Adrenal gland (tissue), 12 donors: Measurements from ENCODE around the gene ITGB6. TPM values are rescaled to one million over a fixed set of nuclear protein-coding genes. Genes with fewer than 3 reads are reported as not detected.

Experiments
- DNase-seq, 7 donors: peaks; one replicate each; pipeline ENCODE4 v3.0.0-alpha.2; 2019 to 2020
- H3K27ac ChIP-seq, 5 donors: fragments of 200-600 bp; sonication (generic) in 4 of 5; 1 replicate in 3 of 5; 2 replicates in 2 of 5; pipeline versions ENCODE4 v1.5.1 to v1.8.0; 2016 to 2020; ENCODE audit warnings: mild to moderate bottlenecking in 1 of 5
- H3K27me3 ChIP-seq: fragments of 200-600 bp; 2 replicates; pipeline ENCODE4 v1.8.0; 2021
- H3K36me3 ChIP-seq, 2 donors: fragments of 200-600 bp; replicated peaks in 1 of 2; 1 replicate in 1 of 2; 2 replicates in 1 of 2; pipeline versions ENCODE4 v1.5.1 to v1.8.0; 2018 to 2022
- H3K4me1 ChIP-seq, 2 donors: fragments of 200-600 bp; replicated peaks in 1 of 2; 1 replicate in 1 of 2; 2 replicates in 1 of 2; pipeline versions ENCODE4 v1.5.1 to v1.8.0; 2018 to 2021
- H3K4me3 ChIP-seq, 4 donors: fragments of 200-600 bp; sonication (generic) in 3 of 4; one replicate each; pipeline ENCODE4 v1.5.1; 2016 to 2018
- H3K9me3 ChIP-seq, 3 donors: fragments of 200-600 bp; sonication (generic) in 1 of 3; replicated peaks in 1 of 3; 1 replicate in 2 of 3; 2 replicates in 1 of 3; pipeline versions ENCODE4 v1.5.1 to v1.8.0; 2016 to 2021
- CTCF ChIP-seq, 6 experiments: fragments of 450-650 bp in 4 of 6; fragments of 200-600 bp in 2 of 6; sonication (generic) in 1 of 6; IDR thresholded peaks; 1 replicate in 5 of 6; 2 replicates in 1 of 6; pipeline versions ENCODE4 v1.5.1 to v1.8.0; 2016 to 2021; ENCODE audit warnings: antibody characterized with exemption in 6 of 6, mild to moderate bottlenecking in 2 of 6, moderate library complexity in 1 of 6
- POLR2A ChIP-seq, 2 donors: fragments of 450-650 bp; IDR thresholded peaks; one replicate each; pipeline ENCODE4 v1.6.1; 2017; ENCODE audit warnings: antibody characterized with exemption in 2 of 2, mild to moderate bottlenecking in 2 of 2, moderate library complexity in 1 of 2
- WGBS, 4 donors: extraction: QIAGEN DNeasy Blood & Tissue Kit in 2 of 4; methylation state at CpG; one replicate each; pipeline versions ENCODE4 v1.1.5 to v1.1.7; 2013 to 2017; 5-methylcytosine and 5-hydroxymethylcytosine counted together
- intact Hi-C, 2 donors: fragments of 100-400 bp; cut with DNase I; formaldehyde crosslinking; loops; one replicate each; pipeline versions ENCODE4 v1.14.1 to v1.15.0; 2022 to 2023
- polyA plus RNA-seq, 3 donors: library from polyadenylated mRNA; stranded (reverse); fragments of 200-250 nt in 2 of 3; fragments of 350-450 nt in 1 of 3; fragmentation: Illumina TruSeq in 1 of 3; extraction: RNeasy Lipid Tissue Mini Kit (QIAGEN cat#74804) in 1 of 3; gene quantifications; one replicate each; pipeline ENCODE4 v1.2.3, GENCODE V29; 2013 to 2014
- total RNA-seq, 9 donors: library from RNA; depleted of rRNA in 4 of 9; stranded (reverse); fragments of >200 nt in 4 of 9; fragments of 120-200 nt in 1 of 9; fragmentation: NEBNext Ultra II Directional in 1 of 9; extraction: Animal tissue kit (Norgen Biotek cat#: 25700) in 1 of 9; gene quantifications; one replicate each; pipeline versions ENCODE4 v1.1.0 to v1.2.4, GENCODE V29; 2013 to 2023
- donor health status: healthy with polysubstance abuse.
- donor health status: Bipolar disorder and iron deficiency.
- donor health status: DM: yes; HTN: yes; CAD: no.
- donor health status: DM: no; HTN: no; CAD: no.
- donor health status: DM: no; HTN: no; CAD: no.
- donor health status: DM: yes; HTN: yes; CAD: no.

ITGB6 gene
- total and polyA plus RNA-seq, 12 donors = 0.08 to 0.53 (median 0.18) TPM; not detected in 9

- no peaks in the 10 kb centered on the region for H3K36me3 ChIP-seq
- H3K4me1 ChIP-seq = peaks cover 7 to 32% of the 10 kb centered on the region in 2 donors
- no peaks in the 10 kb centered on the region for H3K27me3 ChIP-seq
- WGBS, 4 donors = 32 to 54% (median 42%) methylated on average over 3 of the region's 3 CpGs
- H3K4me3 ChIP-seq = no peak overlapping the region
- H3K27ac ChIP-seq = peak overlapping the region in 1 of 5 donors; percentile 18
- H3K9me3 ChIP-seq = no peaks in the 10 kb centered on the region
- TF ChIP-seq CTCF (IDR thresholded peaks at IDR 0.05) (no peak), POLR2A (IDR thresholded peaks at IDR 0.05) (no peak)
- DNase-seq = peak in 3 of 7 donors; percentile 47 to 59 (median 51)
- intact Hi-C loops = no loop called here
Measured at GRCh38 chr2:160224060-160224459, 24.0 kb upstream of the ITGB6 start.

- Histone ChIP-seq H3K36me3 (no peaks in the 10 kb centered on the region), H3K4me3 (no peak overlapping the region), H3K27ac (no peak overlapping the region), H3K9me3 (no peaks in the 10 kb centered on the region), H3K4me1 (peaks cover 2 to 27% of the 10 kb centered on the region in 2 donors), H3K27me3 (no peaks in the 10 kb centered on the region)
- DNase-seq = no peak
- intact Hi-C loops = no loop called here
- 88 to 98% (median 91%) methylated on average over 3 of the region's 3 CpGs for WGBS, 4 donors
- TF ChIP-seq CTCF (IDR thresholded peaks at IDR 0.05) (no peak), POLR2A (IDR thresholded peaks at IDR 0.05) (no peak)
Measured at GRCh38 chr2:160223560-160223959, 23.5 kb upstream of the ITGB6 start.

- no peaks in the 10 kb centered on the region for H3K27me3 ChIP-seq
- H3K27ac ChIP-seq = peak overlapping the region in 1 of 5 donors; percentile 86
- intact Hi-C loops = no loop called here
- no peak for DNase-seq
- peaks cover 0 to 20% of the 10 kb centered on the region in 2 donors for H3K4me1 ChIP-seq
- no peaks in the 10 kb centered on the region for H3K36me3 ChIP-seq
- TF ChIP-seq POLR2A (IDR thresholded peaks at IDR 0.05) = no peak
- no peak for TF ChIP-seq CTCF (IDR thresholded peaks at IDR 0.05)
- H3K4me3 ChIP-seq = no peak overlapping the region
- H3K9me3 ChIP-seq = no peaks in the 10 kb centered on the region
- 79 to 91% (median 83%) methylated on average over 7 of the region's 7 CpGs for WGBS, 4 donors
Measured at GRCh38 chr2:160222546-160223283, 22.6 kb upstream of the ITGB6 start.

- Histone ChIP-seq H3K27me3 (no peaks in the 10 kb centered on the region), H3K9me3 (no peaks in the 10 kb centered on the region), H3K4me3 (no peak overlapping the region), H3K27ac (peak overlapping the region in 2 of 5 donors; percentile 58 to 86), H3K36me3 (no peaks in the 10 kb centered on the region), H3K4me1 (peaks cover 0 to 13% of the 10 kb centered on the region in 2 donors)
- peak in 2 of 7 donors; percentile 19 to 36 for DNase-seq
- 72 to 92% (median 81%) methylated on average over 9 to 12 of the region's 12 CpGs for WGBS, 4 donors
- intact Hi-C loops = no loop called here
- no peak for TF ChIP-seq POLR2A (IDR thresholded peaks at IDR 0.05)
- no peak for TF ChIP-seq CTCF (IDR thresholded peaks at IDR 0.05)
Measured at GRCh38 chr2:160221391-160222276, 21.6 kb upstream of the ITGB6 start.
